Neural progenitor cell (in vitro differentiated cells): ENCODE data around the gene MKI67. TPM values are rescaled to one million over a fixed set of nuclear protein-coding genes. Genes with fewer than 3 reads are reported as not detected.

Source experiments
- DNase-seq: peaks from one replicate; pipeline ENCODE4 v3.0.0-alpha.2; 2016; ENCODE audit warnings: low spot score
- H2AFZ ChIP-seq: fragments of 200-600 bp; sonication (generic); replicated peaks from 2 replicates; pipeline ENCODE4 v1.6.1; 2016; ENCODE audit warnings: antibody characterized with exemption
- H3F3A ChIP-seq: fragments of 200-600 bp; sonication (generic); 2 replicates; pipeline ENCODE4 v1.6.1; 2016; ENCODE audit warnings: antibody characterized with exemption, low read depth
- H3K27ac ChIP-seq: fragments of 200-600 bp; sonication (generic); 2 replicates; pipeline ENCODE4 v1.5.1; 2016; ENCODE audit warnings: mild to moderate bottlenecking
- H3K27me3 ChIP-seq: fragments of 200-600 bp; sonication (generic); 2 replicates; pipeline ENCODE4 v1.6.1; 2016; ENCODE audit warnings: mild to moderate bottlenecking, moderate library complexity
- H3K36me3 ChIP-seq: fragments of 200-600 bp; sonication (generic); 2 replicates; pipeline ENCODE4 v1.5.1; 2016
- H3K4me1 ChIP-seq: fragments of 200-600 bp; sonication (generic); 2 replicates; pipeline ENCODE4 v1.6.1; 2016; ENCODE audit warnings: mixed run types
- H3K4me2 ChIP-seq: fragments of 200-600 bp; sonication (generic); 2 replicates; pipeline ENCODE4 v1.6.1; 2016
- H3K4me3 ChIP-seq: fragments of 200-600 bp; sonication (generic); 2 replicates; pipeline ENCODE4 v1.5.1; 2016
- H3K79me2 ChIP-seq: fragments of 200-600 bp; sonication (generic); 2 replicates; pipeline ENCODE4 v1.6.1; 2016; ENCODE audit warnings: low read depth
- H3K9ac ChIP-seq: fragments of 200-600 bp; sonication (generic); 2 replicates; pipeline ENCODE4 v1.6.1; 2016
- H3K9me3 ChIP-seq: fragments of 200-600 bp; sonication (generic); 2 replicates; pipeline ENCODE4 v1.5.1; 2016; ENCODE audit warnings: low read depth
- H4K20me1 ChIP-seq: fragments of 200-600 bp; sonication (generic); 2 replicates; pipeline ENCODE4 v1.6.1; 2016; ENCODE audit warnings: low read depth
- H3K27ac Mint-ChIP-seq: 3 replicates; pipeline ENCODE4 v1.8.0; 2021; ENCODE audit warnings: mixed read lengths
- H3K27me3 Mint-ChIP-seq: 2 replicates; pipeline ENCODE4 v1.8.0; 2022; ENCODE audit warnings: low read depth, mild to moderate bottlenecking, inconsistent platforms, moderate library complexity, mixed read lengths; ENCODE audit not compliant: insufficient read depth
- H3K36me3 Mint-ChIP-seq: 3 replicates; pipeline ENCODE4 v1.8.0; 2021; ENCODE audit warnings: mixed read lengths
- H3K4me1 Mint-ChIP-seq: 3 replicates; pipeline ENCODE4 v1.8.0; 2021; ENCODE audit warnings: mixed read lengths
- H3K4me3 Mint-ChIP-seq: 3 replicates; pipeline ENCODE4 v1.8.0; 2021; ENCODE audit warnings: mild to moderate bottlenecking, moderate library complexity, mixed read lengths
- H3K9me3 Mint-ChIP-seq: 3 replicates; pipeline ENCODE4 v1.8.0; 2020; ENCODE audit warnings: mixed read lengths
- EZH2 ChIP-seq: fragments of 200-600 bp; sonication (generic); IDR thresholded peaks from 2 replicates; pipeline ENCODE4 v1.6.1; 2017; ENCODE audit warnings: antibody characterized with exemption, mild to moderate bottlenecking, moderate library complexity
- EZH2phosphoT487 ChIP-seq: fragments of 200-600 bp; sonication (generic); IDR thresholded peaks from 2 replicates; pipeline ENCODE4 v1.6.1; 2017; ENCODE audit warnings: antibody characterized with exemption
- total RNA-seq: library from RNA; depleted of rRNA; stranded (reverse); fragments of >200 nt; gene quantifications from 2 replicates; pipeline ENCODE4 v1.2.3, GENCODE V29; 2015; ENCODE audit warnings: low replicate concordance
- TF ChIP-seq, protein P1 (sequence below): fragments of 200-600 bp; sonication (generic); IDR thresholded peaks from 2 replicates; pipeline ENCODE4 v1.5.1; 2017; ENCODE audit warnings: antibody characterized with exemption, mild to moderate bottlenecking

MKI67 gene
- total RNA-seq, 1 donor from 2014 or later = 65.8 TPM

DNA sequence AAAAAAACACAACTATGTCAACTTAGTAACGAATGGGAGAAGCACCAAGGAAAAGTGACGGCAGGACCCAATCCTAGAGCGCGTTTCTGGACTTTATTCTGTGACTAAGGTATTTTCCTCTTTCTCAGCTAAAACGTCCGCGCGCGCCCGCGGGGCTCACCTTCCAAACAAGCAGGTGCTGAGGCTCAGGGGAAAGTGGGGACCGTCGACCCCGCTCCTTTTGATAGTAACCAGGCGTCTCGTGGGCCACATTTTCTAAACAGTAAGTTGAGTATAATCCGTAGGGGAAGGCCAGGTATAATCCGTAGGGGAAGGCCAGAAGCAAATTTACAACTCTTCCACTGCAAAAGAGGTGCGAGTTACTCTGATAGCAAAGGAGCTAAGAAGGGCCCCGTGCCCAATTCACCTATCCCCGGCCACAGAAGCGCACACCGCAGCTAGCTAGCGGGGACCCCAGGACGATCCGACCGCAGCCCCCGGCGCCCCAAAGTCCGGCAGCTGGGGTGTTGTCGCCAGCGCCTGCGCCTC lies 743 bp downstream of the MKI67 start:
- peaks cover 2% of the 10 kb centered on the region for H3K27me3 Mint-ChIP-seq
- H3K4me1 ChIP-seq = peaks cover 31% of the 10 kb centered on the region
- no peak overlapping the region for H2AFZ ChIP-seq
- H3K79me2 ChIP-seq = peaks cover 55% of the 10 kb centered on the region
- TF ChIP-seq EZH2 (no peak), EZH2phosphoT487 (no peak)
- TF ChIP-seq, protein P1, sequence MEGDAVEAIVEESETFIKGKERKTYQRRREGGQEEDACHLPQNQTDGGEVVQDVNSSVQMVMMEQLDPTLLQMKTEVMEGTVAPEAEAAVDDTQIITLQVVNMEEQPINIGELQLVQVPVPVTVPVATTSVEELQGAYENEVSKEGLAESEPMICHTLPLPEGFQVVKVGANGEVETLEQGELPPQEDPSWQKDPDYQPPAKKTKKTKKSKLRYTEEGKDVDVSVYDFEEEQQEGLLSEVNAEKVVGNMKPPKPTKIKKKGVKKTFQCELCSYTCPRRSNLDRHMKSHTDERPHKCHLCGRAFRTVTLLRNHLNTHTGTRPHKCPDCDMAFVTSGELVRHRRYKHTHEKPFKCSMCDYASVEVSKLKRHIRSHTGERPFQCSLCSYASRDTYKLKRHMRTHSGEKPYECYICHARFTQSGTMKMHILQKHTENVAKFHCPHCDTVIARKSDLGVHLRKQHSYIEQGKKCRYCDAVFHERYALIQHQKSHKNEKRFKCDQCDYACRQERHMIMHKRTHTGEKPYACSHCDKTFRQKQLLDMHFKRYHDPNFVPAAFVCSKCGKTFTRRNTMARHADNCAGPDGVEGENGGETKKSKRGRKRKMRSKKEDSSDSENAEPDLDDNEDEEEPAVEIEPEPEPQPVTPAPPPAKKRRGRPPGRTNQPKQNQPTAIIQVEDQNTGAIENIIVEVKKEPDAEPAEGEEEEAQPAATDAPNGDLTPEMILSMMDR = no peak
- peaks cover 8% of the 10 kb centered on the region for H3K27me3 ChIP-seq
- no peaks in the 10 kb centered on the region for H3K9me3 ChIP-seq
- H3K9ac ChIP-seq = peak overlapping the region; percentile 45
- no peaks in the 10 kb centered on the region for H3K9me3 Mint-ChIP-seq
- peak overlapping the region; percentile 91 for H3K4me3 ChIP-seq
- peak overlapping the region; percentile 99 for H3K4me2 ChIP-seq
- H3K4me1 Mint-ChIP-seq = peaks cover 34% of the 10 kb centered on the region
- peak; percentile 9 for DNase-seq
- peaks cover 47% of the 10 kb centered on the region for H4K20me1 ChIP-seq
- H3K4me3 Mint-ChIP-seq = peak overlapping the region; percentile 94
- H3K36me3 Mint-ChIP-seq = peaks cover 28% of the 10 kb centered on the region
- H3K36me3 ChIP-seq = peaks cover 20% of the 10 kb centered on the region
- H3K27ac Mint-ChIP-seq = peak overlapping the region; percentile 67
- H3K27ac ChIP-seq = no peak overlapping the region
- H3F3A ChIP-seq = peaks cover 6% of the 10 kb centered on the region

DNA sequence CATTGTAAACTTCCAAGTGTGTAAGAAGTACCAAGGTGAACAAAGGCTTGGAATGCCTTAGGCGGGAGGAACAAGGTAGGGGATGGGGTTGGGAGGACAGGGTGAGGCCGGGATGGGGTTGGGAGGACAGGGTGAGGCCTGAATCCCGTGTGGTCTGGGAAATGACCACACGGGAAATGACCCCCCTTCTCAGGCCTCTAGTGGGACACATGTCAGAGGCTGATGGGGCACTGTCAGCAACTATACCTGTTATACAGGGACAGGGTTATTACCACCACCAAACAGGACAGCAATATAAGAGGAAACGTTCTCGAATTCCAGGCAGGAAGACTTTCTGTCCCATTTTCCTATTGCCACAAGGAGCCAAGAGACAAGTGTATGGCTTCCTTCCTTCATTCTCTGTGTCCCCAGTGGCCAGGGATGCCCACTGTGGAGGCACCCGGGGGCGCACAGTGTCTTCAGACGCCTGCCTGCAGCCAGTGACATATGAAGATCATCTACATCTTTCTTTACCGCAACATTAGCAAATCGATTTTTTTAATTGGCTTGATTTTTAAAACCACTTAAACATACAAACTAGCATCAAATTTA lies 1.3 kb downstream of the MKI67 start:
- H3K27me3 ChIP-seq = peaks cover 8% of the 10 kb centered on the region
- peak overlapping the region; percentile 45 for H3K9ac ChIP-seq
- peak; percentile 12 for DNase-seq

DNA sequence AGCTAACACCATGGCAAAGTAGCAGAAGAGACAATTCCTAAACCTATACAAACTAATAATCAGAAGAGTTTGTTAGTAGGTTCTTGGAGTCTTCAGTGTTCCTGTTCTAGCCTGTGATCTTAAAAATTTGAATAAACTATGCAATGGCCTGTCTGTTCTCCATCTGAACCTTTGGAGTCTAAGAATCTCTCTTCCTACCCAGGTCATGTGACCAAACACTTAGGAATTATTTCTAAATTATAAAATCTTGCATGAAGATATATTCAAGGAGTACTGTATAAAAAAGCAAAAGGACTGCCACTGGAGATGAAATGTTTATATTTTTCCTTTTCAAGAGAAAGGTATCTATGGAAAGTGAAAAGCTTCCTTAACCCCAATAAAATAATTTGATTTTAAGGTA lies 2.4 kb downstream of the MKI67 start:
- H3K36me3 ChIP-seq = peaks cover 20% of the 10 kb centered on the region
- Mint-ChIP-seq H3K4me3 (peak overlapping the region; percentile 94), H3K4me1 (peaks cover 34% of the 10 kb centered on the region), H3K36me3 (peaks cover 34% of the 10 kb centered on the region), H3K27ac (no peak overlapping the region), H3K27me3 (peaks cover 2% of the 10 kb centered on the region), H3K9me3 (no peaks in the 10 kb centered on the region)
- no peak overlapping the region for H2AFZ ChIP-seq
- peak overlapping the region; percentile 99 for H3K4me2 ChIP-seq
- peak overlapping the region; percentile 91 for H3K4me3 ChIP-seq
- H3K79me2 ChIP-seq = peaks cover 70% of the 10 kb centered on the region
- peaks cover 31% of the 10 kb centered on the region for H3K4me1 ChIP-seq
- H3K27me3 ChIP-seq = peaks cover 8% of the 10 kb centered on the region
- H3K27ac ChIP-seq = no peak overlapping the region
- peaks cover 6% of the 10 kb centered on the region for H3F3A ChIP-seq
- TF ChIP-seq EZH2phosphoT487 = no peak
- TF ChIP-seq EZH2 = no peak
- TF ChIP-seq, protein P1 = no peak
- H3K9ac ChIP-seq = no peak overlapping the region
- peaks cover 58% of the 10 kb centered on the region for H4K20me1 ChIP-seq
- DNase-seq = no peak
- H3K9me3 ChIP-seq = no peaks in the 10 kb centered on the region

More for the DNA sequence above, 1.3 kb downstream of the MKI67 start:
- Histone ChIP-seq H3K27ac (no peak overlapping the region), H3F3A (peaks cover 6% of the 10 kb centered on the region), H3K4me2 (peak overlapping the region; percentile 99), H3K4me1 (peaks cover 31% of the 10 kb centered on the region), H4K20me1 (peaks cover 52% of the 10 kb centered on the region), H3K4me3 (peak overlapping the region; percentile 91), H3K79me2 (peaks cover 60% of the 10 kb centered on the region), H2AFZ (no peak overlapping the region), H3K36me3 (peaks cover 20% of the 10 kb centered on the region), H3K9me3 (no peaks in the 10 kb centered on the region)
- H3K4me1 Mint-ChIP-seq = peaks cover 34% of the 10 kb centered on the region
- peaks cover 29% of the 10 kb centered on the region for H3K36me3 Mint-ChIP-seq
- TF ChIP-seq, protein P1 = no peak
- no peak for TF ChIP-seq EZH2phosphoT487
- no peak for TF ChIP-seq EZH2
- H3K9me3 Mint-ChIP-seq = no peaks in the 10 kb centered on the region
- H3K27ac Mint-ChIP-seq = no peak overlapping the region
- H3K27me3 Mint-ChIP-seq = peaks cover 2% of the 10 kb centered on the region
- H3K4me3 Mint-ChIP-seq = peak overlapping the region; percentile 94
